ENCODE results near the gene AQP5. TPM values are rescaled to one million over a fixed set of nuclear protein-coding genes. Genes with fewer than 3 reads are reported as not detected.

The AQP5 gene
- total and polyA plus RNA-seq, 2 of the 8 experiments (the other 6 are each of a cell fraction or from before 2014, with no cell fraction given): 2.5 to 3.2 TPM

- TF ChIP-seq CHD7 (IDR thresholded peaks at IDR 0.05; ENCODE audit: insufficient replicate concordance, low read length) (no peak), TAF7 (optimal IDR thresholded peaks at IDR 0.05; ENCODE audit: borderline replicate concordance, low read depth, low read length) (no peak), BRCA1 (IDR thresholded peaks at IDR 0.05; ENCODE audit: low read depth, low read length) (no peak), SUZ12 (IDR thresholded peaks at IDR 0.05; ENCODE audit: low read length) (no peak), RNF2 (IDR thresholded peaks at IDR 0.05; ENCODE audit: borderline replicate concordance, low read depth, low read length, missing control alignments, poor library complexity, severe bottlenecking) (no peak), SP4 (IDR thresholded peaks at IDR 0.05; ENCODE audit: low read length) (no peak), CHD2 (IDR thresholded peaks at IDR 0.05; ENCODE audit: low read length) (no peak), CREB1 (IDR thresholded peaks at IDR 0.05) (no peak), TBP (IDR thresholded peaks at IDR 0.05; ENCODE audit: low read depth, low read length) (no peak), TEAD4 (IDR thresholded peaks at IDR 0.05; ENCODE audit: low read depth, low read length) (no peak)
Measured at GRCh38 chr12:49942512-49942893, 19.2 kb upstream of the AQP5 start (continued).

Data from H1 (cell line).